Activated CD8-positive, alpha-beta T cell treated with anti-CD3 and anti-CD28 coated beads, Interleukin-2, amount 10 ng/mL, durations not matched to agents 7 days and 5 days (primary cell): ENCODE results near the gene NDUFS5. TPM values are rescaled to one million over a fixed set of nuclear protein-coding genes. Genes with fewer than 3 reads are reported as not detected.
"Not testable (repeated sequence)": the region's sequence is repeated elsewhere in the genome, so short reads cannot be mapped to it uniquely, and the experiment has no call there.

Experiments
- ATAC-seq: fragments of 150-1000 bp; cut with Tn5 transposase; one replicate; pipeline ENCODE4 v1.10.0; 2021; ENCODE audit warnings: moderate library complexity
- CTCF ChIA-PET: fragments of 350-600 bp; sonication (Branson Sonifier 250); formaldehyde crosslinking; loops from one replicate; lab custom pipeline; 2021; ENCODE audit warnings: antibody characterized with exemption; lab: Charles Lee
- POLR2A ChIA-PET: fragments of 350-600 bp; sonication (Branson Sonifier 250); formaldehyde crosslinking; loops from one replicate; lab custom pipeline; 2021; ENCODE audit warnings: antibody characterized with exemption; lab: Charles Lee
- DNase-seq: peaks from one replicate; pipeline ENCODE4 v3.0.0-alpha.2; 2020
- H3K27ac Mint-ChIP-seq: one replicate; pipeline ENCODE4 v1.8.0; 2021; ENCODE audit warnings: mild to moderate bottlenecking, mixed read lengths
- H3K27me3 Mint-ChIP-seq: one replicate; pipeline ENCODE4 v1.8.0; 2021; ENCODE audit warnings: low read depth, mixed read lengths
- H3K36me3 Mint-ChIP-seq: one replicate; pipeline ENCODE4 v1.8.0; 2021; ENCODE audit warnings: low read depth, mixed read lengths
- H3K4me1 Mint-ChIP-seq: one replicate; pipeline ENCODE4 v1.8.0; 2021; ENCODE audit warnings: low read depth, mixed read lengths
- H3K4me3 Mint-ChIP-seq: one replicate; pipeline ENCODE4 v1.8.0; 2021; ENCODE audit warnings: mild to moderate bottlenecking, mixed read lengths
- H3K9me3 Mint-ChIP-seq: one replicate; pipeline ENCODE4 v1.8.0; 2022; ENCODE audit warnings: mixed read lengths; ENCODE audit not compliant: insufficient read depth
- total RNA-seq, 2 experiments: library from RNA; stranded (reverse); gene quantifications; one replicate each; pipeline ENCODE4 v1.2.3, GENCODE V29; 2021

Gene NDUFS5
- total RNA-seq, 2 experiments from 2014 or later = 134 to 138 TPM

DNA sequence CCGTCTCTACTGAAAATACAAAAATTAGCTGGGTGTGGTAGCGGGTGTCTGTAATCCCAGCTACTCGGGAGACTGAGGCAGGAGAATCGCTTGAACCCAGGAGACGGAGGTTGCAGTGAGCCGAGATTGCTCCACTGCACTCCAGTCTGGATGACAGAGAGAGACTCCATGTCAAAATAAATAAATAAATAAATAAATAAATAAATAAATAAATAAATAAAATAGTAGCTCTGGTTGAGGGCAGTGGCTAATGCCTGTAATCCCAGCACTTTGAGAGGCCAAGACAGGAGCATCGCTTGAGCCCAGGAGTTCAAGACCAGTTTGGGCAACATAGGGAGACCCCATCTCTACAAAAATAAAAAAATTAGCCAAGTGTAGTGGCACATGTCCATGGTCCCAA, 42.1 kb downstream of the NDUFS5 start:
- H3K9me3 Mint-ChIP-seq, H3K4me1 Mint-ChIP-seq, H3K27me3 Mint-ChIP-seq, H3K36me3 Mint-ChIP-seq, DNase-seq, H3K4me3 Mint-ChIP-seq, ATAC-seq, H3K27ac Mint-ChIP-seq, POLR2A ChIA-PET: not testable (repeated sequence)
- CTCF ChIA-PET = interaction anchor here (1.2 kb wide), 1 partner anchor 31 kb away, joined by 3 read pairs; no protein-coding TSS in a partner anchor

GRCh38 chr1:39071557-39071956, 45.4 kb downstream of the NDUFS5 start:
- DNase-seq, H3K4me3 Mint-ChIP-seq, H3K27ac Mint-ChIP-seq, H3K36me3 Mint-ChIP-seq, POLR2A ChIA-PET, H3K9me3 Mint-ChIP-seq, ATAC-seq, CTCF ChIA-PET, H3K27me3 Mint-ChIP-seq, H3K4me1 Mint-ChIP-seq: not testable (repeated sequence)

DNA sequence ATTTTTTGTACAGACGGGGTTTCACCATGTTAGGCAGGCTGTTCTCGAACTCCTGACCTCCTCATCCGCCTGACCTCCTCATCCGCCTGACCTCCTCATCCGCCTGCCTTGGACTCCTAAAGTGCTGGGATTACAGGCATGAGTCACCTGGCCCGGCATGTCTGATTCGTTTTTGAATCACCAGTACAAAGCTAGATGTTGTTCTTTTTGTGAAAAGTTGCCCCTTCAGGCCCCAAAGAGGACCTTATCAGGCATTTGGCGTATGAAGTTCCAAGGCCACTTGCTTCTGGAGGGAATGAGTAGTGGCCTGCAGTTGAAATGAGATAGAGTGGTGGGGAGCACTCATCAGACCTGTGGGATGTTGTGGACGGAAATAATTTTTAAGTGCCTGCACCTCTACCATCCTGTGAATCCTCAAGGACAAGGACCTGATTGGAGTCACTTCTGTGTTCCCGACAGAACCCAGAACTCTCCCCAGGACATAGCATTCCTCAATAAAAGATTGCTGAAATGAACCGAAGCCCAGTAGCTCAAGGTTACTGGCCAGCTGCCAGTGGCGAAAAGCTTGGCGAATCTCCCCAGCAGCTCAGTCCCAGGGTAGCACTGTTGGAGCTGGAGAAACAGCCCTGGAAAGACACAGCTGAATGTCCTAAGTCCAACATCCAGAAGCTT, 50.1 kb downstream of the NDUFS5 start:
- ChIA-PET POLR2A (no interaction called here), CTCF (interaction anchor here (0.7 to 2.7 kb wide), 3 partner anchors 16 to 462 kb away, joined by 3 to 7 read pairs (median 5); no protein-coding TSS in a partner anchor)
- H3K36me3 Mint-ChIP-seq = no peaks in the 10 kb centered on the region
- H3K4me3 Mint-ChIP-seq = no peak overlapping the region
- H3K9me3 Mint-ChIP-seq = no peaks in the 10 kb centered on the region
- DNase-seq = no peak
- H3K4me1 Mint-ChIP-seq = peaks cover 5% of the 10 kb centered on the region
- no peak overlapping the region for H3K27ac Mint-ChIP-seq
- no peak for ATAC-seq
- H3K27me3 Mint-ChIP-seq = peaks cover 12% of the 10 kb centered on the region

DNA sequence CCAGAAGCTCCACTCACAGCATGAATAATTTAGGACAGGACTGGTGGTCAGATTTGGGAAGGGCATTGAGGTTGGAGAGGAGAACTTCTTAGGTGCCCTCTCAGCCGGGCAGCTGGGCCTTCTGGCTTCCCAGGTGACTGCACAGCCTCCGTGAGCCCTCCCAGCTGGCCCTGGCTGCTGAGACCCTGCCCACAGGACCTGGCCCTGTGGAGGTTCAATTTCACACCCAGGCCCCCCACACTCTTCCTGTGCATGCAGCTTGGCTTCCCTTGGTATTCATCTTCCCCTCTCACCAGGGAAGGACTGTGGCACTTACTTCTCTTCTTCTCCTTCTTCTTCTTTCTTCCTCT, 50.6 kb downstream of the NDUFS5 start:
- Mint-ChIP-seq H3K9me3 (no peaks in the 10 kb centered on the region), H3K4me3 (no peak overlapping the region), H3K4me1 (peaks cover 5% of the 10 kb centered on the region), H3K27me3 (peaks cover 12% of the 10 kb centered on the region), H3K36me3 (no peaks in the 10 kb centered on the region), H3K27ac (no peak overlapping the region)
- ChIA-PET CTCF (interaction anchor here (0.7 to 2.7 kb wide), 3 partner anchors 15 to 462 kb away, joined by 3 to 7 read pairs (median 5); no protein-coding TSS in a partner anchor), POLR2A (no interaction called here)
- DNase-seq (no peak), ATAC-seq (no peak)

DNA sequence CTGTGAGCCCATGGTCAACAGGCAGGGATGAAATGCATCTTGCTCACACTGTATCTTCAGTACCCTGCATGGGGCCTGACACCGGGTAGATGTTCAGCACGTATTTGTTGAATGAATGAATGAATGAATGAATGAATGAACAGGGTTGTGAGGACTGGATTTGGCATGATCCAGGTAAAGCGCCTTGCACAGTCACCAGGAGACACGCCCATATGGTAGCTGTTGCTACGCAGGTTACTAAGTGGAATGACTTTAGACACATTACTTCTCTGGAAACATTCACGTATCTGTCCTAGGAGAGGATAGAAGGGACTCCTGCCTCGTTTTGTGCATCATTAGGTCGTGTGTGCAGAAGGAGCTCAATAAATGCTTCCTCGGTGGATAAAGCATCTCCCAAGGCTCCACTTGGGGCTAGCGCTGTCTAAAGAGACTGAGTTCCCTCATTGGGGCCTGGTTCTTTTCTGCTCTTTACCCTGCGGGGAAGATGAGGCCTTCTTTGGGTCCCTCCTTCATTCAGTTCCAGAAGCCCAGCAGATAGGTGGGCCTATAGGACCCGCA, 54.2 kb downstream of the NDUFS5 start:
- ATAC-seq (no peak), DNase-seq (no peak)
- H3K27me3 Mint-ChIP-seq = peaks cover 37% of the 10 kb centered on the region
- H3K4me1 Mint-ChIP-seq = peaks cover 5% of the 10 kb centered on the region
- ChIA-PET CTCF (no interaction called here), POLR2A (no interaction called here)
- H3K9me3 Mint-ChIP-seq = no peaks in the 10 kb centered on the region
- no peak overlapping the region for H3K27ac Mint-ChIP-seq
- H3K36me3 Mint-ChIP-seq = no peaks in the 10 kb centered on the region
- peak overlapping the region; percentile 51 for H3K4me3 Mint-ChIP-seq

DNA sequence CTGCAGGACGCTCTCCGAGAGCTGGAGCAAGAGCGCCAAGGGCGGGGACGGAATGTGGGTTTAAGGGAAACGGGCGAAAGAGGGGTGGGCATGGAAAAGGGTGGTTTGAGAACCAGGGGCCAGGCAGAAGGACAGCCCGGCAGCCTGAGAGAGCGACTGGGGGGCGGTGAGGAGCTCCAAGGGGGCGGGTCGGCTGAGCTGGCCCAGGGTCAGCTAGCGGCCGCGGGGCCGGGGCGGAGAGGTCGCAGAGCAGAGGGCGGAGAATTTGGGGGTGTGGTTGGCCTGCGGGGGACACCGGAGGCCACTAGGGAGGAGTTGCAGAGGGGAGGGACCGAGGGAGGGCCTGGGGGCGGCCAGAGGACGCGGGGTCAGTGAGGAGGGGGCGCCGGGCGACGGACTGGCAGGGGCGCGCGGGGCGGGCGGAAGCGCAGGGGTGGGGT, 54.7 kb downstream of the NDUFS5 start:
- no peak overlapping the region for H3K27ac Mint-ChIP-seq
- H3K4me1 Mint-ChIP-seq = peaks cover 5% of the 10 kb centered on the region
- ChIA-PET CTCF (interaction anchor here (3.3 kb wide), 1 partner anchor 11 kb away, joined by 20 read pairs; no protein-coding TSS in a partner anchor), POLR2A (no interaction called here)
- no peaks in the 10 kb centered on the region for H3K36me3 Mint-ChIP-seq
- peaks cover 40% of the 10 kb centered on the region for H3K27me3 Mint-ChIP-seq
- no peak for DNase-seq
- no peaks in the 10 kb centered on the region for H3K9me3 Mint-ChIP-seq
- no peak for ATAC-seq
- H3K4me3 Mint-ChIP-seq = peak overlapping the region; percentile 51

GRCh38 chr1:39081271-39082009, 55.3 kb downstream of the NDUFS5 start:
- peak; percentile 84 for ATAC-seq
- CTCF ChIA-PET = interaction anchor here (3.3 kb wide), 1 partner anchor 10 kb away, joined by 20 read pairs; no protein-coding TSS in a partner anchor
- H3K36me3 Mint-ChIP-seq = no peaks in the 10 kb centered on the region

GRCh38 chr1:39082010-39082799, 56.1 kb downstream of the NDUFS5 start:
- no peak for DNase-seq
- H3K4me3 Mint-ChIP-seq = peak overlapping the region; percentile 60
- H3K27me3 Mint-ChIP-seq = peaks cover 47% of the 10 kb centered on the region
- no peaks in the 10 kb centered on the region for H3K9me3 Mint-ChIP-seq
- no peaks in the 10 kb centered on the region for H3K36me3 Mint-ChIP-seq
- ChIA-PET CTCF (interaction anchor here (3.3 kb wide), 1 partner anchor 10 kb away, joined by 20 read pairs; no protein-coding TSS in a partner anchor), POLR2A (interaction anchor here (0.6 kb wide), 1 partner anchor 15 kb away, joined by 3 read pairs; no protein-coding TSS in a partner anchor)
- H3K27ac Mint-ChIP-seq = no peak overlapping the region
- peaks cover 8% of the 10 kb centered on the region for H3K4me1 Mint-ChIP-seq
- no peak for ATAC-seq

More at GRCh38 chr1:39081271-39082009, 55.3 kb downstream of the NDUFS5 start:
- Mint-ChIP-seq H3K4me1 (peaks cover 5% of the 10 kb centered on the region), H3K9me3 (no peaks in the 10 kb centered on the region), H3K4me3 (no peak overlapping the region), H3K27me3 (peaks cover 44% of the 10 kb centered on the region), H3K27ac (no peak overlapping the region)
- POLR2A ChIA-PET = no interaction called here
- DNase-seq = peak; percentile 30

GRCh38 chr1:39082811-39083576, 56.8 kb downstream of the NDUFS5 start:
- ATAC-seq (no peak), DNase-seq (no peak)
- Mint-ChIP-seq H3K9me3 (no peaks in the 10 kb centered on the region), H3K27ac (no peak overlapping the region), H3K4me1 (peaks cover 8% of the 10 kb centered on the region), H3K36me3 (no peaks in the 10 kb centered on the region), H3K27me3 (peaks cover 47% of the 10 kb centered on the region), H3K4me3 (peak overlapping the region; percentile 60)
- ChIA-PET POLR2A (interaction anchor here (0.6 kb wide), 1 partner anchor 16 kb away, joined by 3 read pairs; no protein-coding TSS in a partner anchor), CTCF (interaction anchor here (1.0 to 3.3 kb wide), 2 partner anchors 9 to 16 kb away, joined by 3 to 20 read pairs; no protein-coding TSS in a partner anchor)

DNA sequence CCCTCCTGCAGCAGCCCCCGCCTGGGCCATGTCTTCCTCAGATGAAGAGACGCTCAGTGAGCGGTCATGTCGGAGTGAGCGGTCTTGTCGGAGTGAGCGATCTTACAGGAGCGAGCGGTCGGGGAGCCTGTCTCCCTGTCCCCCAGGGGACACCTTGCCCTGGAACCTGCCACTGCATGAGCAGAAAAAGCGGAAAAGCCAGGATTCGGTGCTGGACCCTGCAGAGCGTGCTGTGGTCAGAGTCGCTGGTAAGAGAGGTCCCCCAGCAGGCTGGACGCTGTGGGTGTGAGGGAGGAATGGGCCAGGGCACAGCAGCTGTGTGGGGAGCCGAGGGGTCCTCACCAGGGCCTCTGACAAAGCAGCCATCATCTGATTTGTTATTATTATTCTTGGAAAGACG, 58.0 kb downstream of the NDUFS5 start:
- ATAC-seq = no peak
- peaks cover 8% of the 10 kb centered on the region for H3K4me1 Mint-ChIP-seq
- H3K9me3 Mint-ChIP-seq = no peaks in the 10 kb centered on the region
- POLR2A ChIA-PET = no interaction called here
- no peak overlapping the region for H3K27ac Mint-ChIP-seq
- no peaks in the 10 kb centered on the region for H3K36me3 Mint-ChIP-seq
- H3K4me3 Mint-ChIP-seq = no peak overlapping the region
- H3K27me3 Mint-ChIP-seq = peaks cover 45% of the 10 kb centered on the region
- no peak for DNase-seq
- CTCF ChIA-PET = interaction anchor here (3.3 kb wide), 1 partner anchor 8 kb away, joined by 20 read pairs; no protein-coding TSS in a partner anchor
